ENCODE results near the gene PNPLA3. TPM values are rescaled to one million over a fixed set of nuclear protein-coding genes. Genes with fewer than 3 reads are reported as not detected.

The PNPLA3 gene
- total and polyA plus RNA-seq, 11 donors: 0.11 to 1.9 (median 0.18) TPM; not detected in 5

DNA sequence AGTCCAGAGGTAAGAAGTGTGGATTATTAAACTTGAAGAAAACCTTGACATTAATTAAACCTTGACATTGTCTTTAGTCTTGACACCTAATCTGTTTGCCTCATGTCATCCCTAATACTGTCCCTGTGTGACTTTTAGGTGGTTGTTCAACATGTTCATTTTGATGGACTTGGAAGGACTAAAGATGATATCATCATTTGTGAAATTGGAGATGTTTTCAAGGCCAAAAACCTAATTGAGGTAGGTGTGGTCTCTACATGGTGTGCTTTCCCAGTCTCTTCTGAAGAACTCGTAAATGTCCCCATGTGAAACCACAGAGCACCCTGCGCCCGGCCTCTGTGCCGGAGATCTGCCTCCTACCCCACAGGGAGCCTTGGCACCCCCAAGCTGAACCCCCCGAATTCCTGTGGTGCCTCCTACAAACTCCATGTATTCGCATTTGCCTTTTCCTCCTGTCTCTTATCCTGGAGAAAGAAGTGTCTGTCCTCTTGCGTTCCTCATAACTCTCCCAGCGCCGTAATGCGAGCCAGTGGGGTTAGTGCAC lies 40.8 kb downstream of the PNPLA3 start:
- DNase-seq (no peak), ATAC-seq (no peak)
- Histone ChIP-seq H3K4me3 (no peak overlapping the region), H3K36me3 (peaks cover 6 to 65% (median 63%) of the 10 kb centered on the region in 9 donors), H3K4me1 (peaks cover 0 to 3% (median 0%) of the 10 kb centered on the region in 12 donors), H3K9me3 (no peaks in the 10 kb centered on the region), H3K27me3 (no peaks in the 10 kb centered on the region), H3K27ac (no peak overlapping the region)
- 92 to 98% (median 97%) methylated on average over 10 of the region's 10 CpGs for WGBS, 4 donors
- intact Hi-C loops (cut with DNase I): no loop called here
- TF ChIP-seq, protein P1, sequence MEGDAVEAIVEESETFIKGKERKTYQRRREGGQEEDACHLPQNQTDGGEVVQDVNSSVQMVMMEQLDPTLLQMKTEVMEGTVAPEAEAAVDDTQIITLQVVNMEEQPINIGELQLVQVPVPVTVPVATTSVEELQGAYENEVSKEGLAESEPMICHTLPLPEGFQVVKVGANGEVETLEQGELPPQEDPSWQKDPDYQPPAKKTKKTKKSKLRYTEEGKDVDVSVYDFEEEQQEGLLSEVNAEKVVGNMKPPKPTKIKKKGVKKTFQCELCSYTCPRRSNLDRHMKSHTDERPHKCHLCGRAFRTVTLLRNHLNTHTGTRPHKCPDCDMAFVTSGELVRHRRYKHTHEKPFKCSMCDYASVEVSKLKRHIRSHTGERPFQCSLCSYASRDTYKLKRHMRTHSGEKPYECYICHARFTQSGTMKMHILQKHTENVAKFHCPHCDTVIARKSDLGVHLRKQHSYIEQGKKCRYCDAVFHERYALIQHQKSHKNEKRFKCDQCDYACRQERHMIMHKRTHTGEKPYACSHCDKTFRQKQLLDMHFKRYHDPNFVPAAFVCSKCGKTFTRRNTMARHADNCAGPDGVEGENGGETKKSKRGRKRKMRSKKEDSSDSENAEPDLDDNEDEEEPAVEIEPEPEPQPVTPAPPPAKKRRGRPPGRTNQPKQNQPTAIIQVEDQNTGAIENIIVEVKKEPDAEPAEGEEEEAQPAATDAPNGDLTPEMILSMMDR (IDR thresholded peaks at IDR 0.05): no peak
- TF ChIP-seq POLR2A (IDR thresholded peaks at IDR 0.05): no peak

DNA sequence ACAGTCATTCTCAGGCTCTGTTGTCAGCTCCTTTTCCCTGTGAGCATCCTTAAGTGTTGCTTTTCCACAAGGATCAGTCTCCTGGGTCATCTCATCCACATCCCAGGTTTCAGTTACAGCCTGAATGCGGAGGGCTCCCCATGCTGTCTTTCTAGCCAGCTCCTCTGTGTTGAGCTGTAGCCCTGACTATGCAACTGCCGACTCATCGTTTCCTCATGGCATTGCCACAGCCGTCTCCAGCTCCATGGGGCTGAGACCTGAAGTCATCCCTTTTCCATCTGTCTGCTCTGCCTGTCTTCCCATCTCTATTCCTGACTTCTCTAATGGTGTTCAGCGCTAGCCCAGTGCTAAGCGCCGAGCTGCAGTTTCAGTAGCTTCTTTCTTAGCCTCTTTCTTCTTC lies 43.5 kb downstream of the PNPLA3 start:
- no peak overlapping the region for H3K4me3 ChIP-seq
- no peaks in the 10 kb centered on the region for H3K9me3 ChIP-seq
- H3K27me3 ChIP-seq: no peaks in the 10 kb centered on the region
- no peak for DNase-seq
- TF ChIP-seq POLR2A (IDR thresholded peaks at IDR 0.05): no peak
- TF ChIP-seq, protein P1 (IDR thresholded peaks at IDR 0.05): no peak
- WGBS, 4 donors: 93 to 97% (median 95%) methylated on average over 7 of the region's 7 CpGs
- ATAC-seq: no peak
- H3K4me1 ChIP-seq: no peaks in the 10 kb centered on the region
- H3K27ac ChIP-seq: no peak overlapping the region
- intact Hi-C loops (cut with DNase I): no loop called here
- peaks cover 6 to 92% (median 89%) of the 10 kb centered on the region in 9 donors for H3K36me3 ChIP-seq

DNA sequence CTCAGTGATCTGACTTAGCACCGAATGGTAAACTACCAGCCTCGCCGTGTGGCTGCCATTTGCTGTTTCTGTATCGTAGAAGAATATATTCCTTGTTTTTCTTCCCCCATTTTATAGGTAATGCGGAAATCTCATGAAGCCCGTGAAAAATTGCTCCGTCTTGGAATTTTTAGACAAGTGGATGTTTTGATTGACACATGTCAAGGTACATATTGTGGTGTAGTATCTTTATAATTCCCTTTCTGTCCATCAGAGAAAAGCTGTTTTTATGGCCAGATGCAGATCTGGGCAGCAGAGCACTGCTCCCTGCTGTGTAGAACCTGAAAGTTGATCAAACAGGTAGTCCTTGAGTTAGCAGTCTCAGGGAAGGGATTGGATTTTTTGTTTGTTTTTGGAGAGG lies 45.0 kb downstream of the PNPLA3 start:
- Histone ChIP-seq H3K4me3 (no peak overlapping the region), H3K36me3 (peaks cover 6 to 100% (median 97%) of the 10 kb centered on the region in 9 donors), H3K27me3 (no peaks in the 10 kb centered on the region), H3K9me3 (no peaks in the 10 kb centered on the region), H3K4me1 (no peaks in the 10 kb centered on the region), H3K27ac (no peak overlapping the region)
- no peak for TF ChIP-seq POLR2A (IDR thresholded peaks at IDR 0.05)
- TF ChIP-seq, protein P1 (IDR thresholded peaks at IDR 0.05): no peak
- intact Hi-C loops (cut with DNase I): no loop called here
- WGBS, 4 donors: 94 to 98% (median 97%) methylated on average over 7 of the region's 7 CpGs
- ATAC-seq: no peak
- DNase-seq: no peak

DNA sequence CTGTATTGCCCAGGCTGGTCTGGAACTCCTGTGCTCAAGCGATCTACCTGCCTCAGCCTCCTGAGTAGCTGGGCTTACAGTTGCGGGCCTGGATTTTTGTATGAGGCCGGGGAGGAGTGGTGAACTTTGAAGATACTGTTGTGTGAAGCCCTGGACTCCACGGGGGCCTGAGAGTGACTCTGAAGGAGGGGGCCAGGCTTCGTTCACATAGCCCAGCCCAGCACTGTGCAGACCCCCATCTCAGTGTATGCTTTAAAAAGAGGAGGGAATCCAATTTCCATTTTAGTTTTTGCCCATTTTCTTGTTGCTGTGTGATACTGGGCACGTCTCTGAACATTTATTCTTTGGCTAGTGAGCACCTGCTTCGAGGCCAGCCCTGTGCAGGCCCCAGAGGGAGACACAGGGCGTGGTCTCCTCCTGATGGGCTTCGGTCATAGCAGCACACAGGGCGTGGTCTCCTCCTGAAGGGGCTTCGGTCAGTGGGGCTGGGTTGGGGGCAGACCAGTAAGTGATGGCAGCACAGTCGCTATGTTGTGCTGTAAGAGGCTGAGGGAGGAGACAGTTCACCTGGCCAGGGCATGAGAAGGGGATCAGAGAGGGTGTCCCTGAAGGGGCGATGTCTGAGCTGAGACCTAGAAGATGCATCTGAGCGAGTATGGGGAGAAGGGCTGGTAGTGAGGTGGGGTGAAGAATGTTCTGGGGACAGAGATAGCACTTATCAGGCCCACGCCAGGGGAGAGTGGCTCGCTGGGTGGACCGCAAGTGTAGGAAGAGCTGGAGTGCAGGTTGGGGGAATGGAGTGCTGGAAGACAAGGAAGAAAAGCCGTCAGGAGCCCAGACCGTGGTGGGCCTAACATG lies 45.6 kb downstream of the PNPLA3 start:
- Histone ChIP-seq H3K27ac (no peak overlapping the region), H3K4me3 (no peak overlapping the region), H3K36me3 (peaks cover 2 to 100% (median 97%) of the 10 kb centered on the region in 9 donors), H3K9me3 (no peaks in the 10 kb centered on the region), H3K4me1 (no peaks in the 10 kb centered on the region), H3K27me3 (no peaks in the 10 kb centered on the region)
- TF ChIP-seq POLR2A (IDR thresholded peaks at IDR 0.05): no peak
- TF ChIP-seq, protein P1 (IDR thresholded peaks at IDR 0.05): no peak
- ATAC-seq (no peak), DNase-seq (no peak)
- intact Hi-C loops (cut with DNase I): no loop called here
- 87 to 95% (median 90%) methylated on average over 19 of the region's 19 CpGs for WGBS, 4 donors

Measured in heart left ventricle (tissue), 16 donors.